Spleen (tissue), 7 donors: ENCODE data around the gene RAB25.

Experiments used
- POLR2A ChIP-seq, 3 donors: fragments of 450-650 bp; IDR thresholded peaks; one replicate each; pipeline ENCODE4 v1.5.1; 2017; ENCODE audit warnings: antibody characterized with exemption in 3 of 3, mild to moderate bottlenecking in 1 of 3
- POLR2AphosphoS5 ChIP-seq, 3 donors: sonication (generic); formaldehyde crosslinking; IDR thresholded peaks; one replicate each; pipeline ENCODE4 v1.5.1; 2017; ENCODE audit warnings: antibody characterized with exemption in 3 of 3
- TF ChIP-seq, protein P1 (sequence below), 11 experiments: fragments of 200-600 bp in 7 of 11; fragments of 450-650 bp in 4 of 11; sonication (generic) in 4 of 11; IDR thresholded peaks in 8 of 11; conservative IDR thresholded peaks in 3 of 11; 1 replicate in 7 of 11; 2 replicates in 4 of 11; pipeline versions ENCODE4 v1.4.0 to v1.8.0; 2016 to 2021; ENCODE audit warnings: antibody characterized with exemption in 11 of 11, inconsistent platforms in 4 of 11, mild to moderate bottlenecking in 1 of 11
- donor health status: DM: no; HTN: no; CAD: no; lungs with moderate emphysema.
- donor health status: DM: no; HTN: no; CAD: no.
- donor health status: DM: no; HTN: no; CAD: no.

DNA sequence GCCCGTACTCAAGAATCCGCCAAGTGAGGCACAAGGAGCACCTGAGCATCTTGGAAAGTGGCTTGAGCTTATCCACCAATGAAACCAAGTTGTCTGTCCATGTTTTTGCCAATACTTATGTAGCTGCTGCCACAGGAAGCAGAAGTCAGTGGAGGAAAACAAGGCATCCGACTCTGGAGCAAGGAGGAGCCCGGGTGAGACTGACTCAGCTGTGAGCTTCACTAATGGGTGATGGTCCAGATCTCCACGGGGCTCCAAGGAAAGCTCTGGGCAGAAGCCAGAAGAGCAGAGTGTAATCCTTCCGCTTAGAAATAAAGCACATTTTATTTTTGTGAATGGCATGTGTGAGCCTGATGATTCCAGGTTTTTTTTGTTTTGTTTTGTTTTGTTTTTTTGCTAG lies 27.9 kb upstream of the RAB25 start:
- TF ChIP-seq, protein P1, sequence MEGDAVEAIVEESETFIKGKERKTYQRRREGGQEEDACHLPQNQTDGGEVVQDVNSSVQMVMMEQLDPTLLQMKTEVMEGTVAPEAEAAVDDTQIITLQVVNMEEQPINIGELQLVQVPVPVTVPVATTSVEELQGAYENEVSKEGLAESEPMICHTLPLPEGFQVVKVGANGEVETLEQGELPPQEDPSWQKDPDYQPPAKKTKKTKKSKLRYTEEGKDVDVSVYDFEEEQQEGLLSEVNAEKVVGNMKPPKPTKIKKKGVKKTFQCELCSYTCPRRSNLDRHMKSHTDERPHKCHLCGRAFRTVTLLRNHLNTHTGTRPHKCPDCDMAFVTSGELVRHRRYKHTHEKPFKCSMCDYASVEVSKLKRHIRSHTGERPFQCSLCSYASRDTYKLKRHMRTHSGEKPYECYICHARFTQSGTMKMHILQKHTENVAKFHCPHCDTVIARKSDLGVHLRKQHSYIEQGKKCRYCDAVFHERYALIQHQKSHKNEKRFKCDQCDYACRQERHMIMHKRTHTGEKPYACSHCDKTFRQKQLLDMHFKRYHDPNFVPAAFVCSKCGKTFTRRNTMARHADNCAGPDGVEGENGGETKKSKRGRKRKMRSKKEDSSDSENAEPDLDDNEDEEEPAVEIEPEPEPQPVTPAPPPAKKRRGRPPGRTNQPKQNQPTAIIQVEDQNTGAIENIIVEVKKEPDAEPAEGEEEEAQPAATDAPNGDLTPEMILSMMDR (IDR thresholded peaks at IDR 0.05 in 8 of 11, conservative IDR thresholded peaks at IDR 0.05 in 3 of 11), result no peak
- TF ChIP-seq POLR2A (IDR thresholded peaks at IDR 0.05) (no peak), POLR2AphosphoS5 (IDR thresholded peaks at IDR 0.05) (no peak)
